Measurements from ENCODE around the gene TTLL6.

The TTLL6 gene

DNA sequence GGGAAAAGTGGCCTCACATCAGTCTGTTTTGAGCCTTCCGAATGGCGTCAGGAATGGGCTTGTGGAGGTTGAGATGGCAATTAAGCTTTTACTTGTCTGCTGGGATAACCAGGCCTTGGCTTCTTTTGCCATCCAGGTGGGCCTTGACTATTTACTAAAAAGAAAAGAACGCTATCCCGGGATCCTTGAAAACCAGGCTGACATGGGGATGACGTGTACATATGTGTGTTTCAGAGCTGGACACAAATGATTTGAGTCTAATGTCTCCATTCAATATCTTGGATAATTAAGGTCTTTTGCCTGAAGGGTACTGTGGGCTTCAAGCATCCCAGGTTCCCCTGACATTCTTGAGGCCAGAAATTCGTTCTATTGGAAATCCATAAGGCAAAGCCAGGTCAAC is 55.9 kb downstream of the TTLL6 start:
- H3K4me3 ChIP-seq (replicated peaks in 1 of 2; ENCODE audit: low read depth in 2 of 2, low read length in 2 of 2): no peak overlapping the region
- no peak for TF ChIP-seq CTCF (IDR thresholded peaks at IDR 0.05; ENCODE audit: low read depth, low read length)
- DNase-seq (ENCODE audit: low read depth in 2 of 2): no peak

- TF ChIP-seq CTCF (IDR thresholded peaks at IDR 0.05; ENCODE audit: low read depth, low read length): no peak
- no peak for DNase-seq (ENCODE audit: low read depth in 2 of 2)
- no peak overlapping the region for H3K4me3 ChIP-seq (replicated peaks in 1 of 2; ENCODE audit: low read depth in 2 of 2, low read length in 2 of 2)
Measured at GRCh38 chr17:48760411-48760810, 56.6 kb downstream of the TTLL6 start.

DNA sequence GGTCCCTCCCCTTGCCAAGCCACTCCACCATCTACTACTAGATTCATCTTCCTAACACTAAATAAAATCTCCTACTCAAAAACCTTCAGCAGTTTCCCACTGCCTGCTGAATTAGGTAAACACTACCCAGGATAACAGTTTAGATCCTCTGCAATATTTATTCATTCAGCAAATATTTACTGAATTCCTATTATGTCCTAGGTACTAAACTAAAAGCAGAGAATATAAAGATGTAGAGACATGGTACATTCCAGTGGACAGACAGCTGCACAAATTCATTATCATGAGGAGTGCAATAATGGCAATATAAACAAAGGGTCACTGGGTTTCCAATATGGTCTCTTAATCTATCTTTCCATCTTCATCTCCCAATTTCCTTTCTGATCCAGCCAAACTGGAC is 57.7 kb downstream of the TTLL6 start:
- TF ChIP-seq CTCF (IDR thresholded peaks at IDR 0.05; ENCODE audit: low read depth, low read length): no peak
- no peak overlapping the region for H3K4me3 ChIP-seq (replicated peaks in 1 of 2; ENCODE audit: low read depth in 2 of 2, low read length in 2 of 2)
- no peak for DNase-seq (ENCODE audit: low read depth in 2 of 2)

- H3K4me3 ChIP-seq (replicated peaks in 1 of 2; ENCODE audit: low read depth in 2 of 2, low read length in 2 of 2): no peak overlapping the region
- TF ChIP-seq CTCF (IDR thresholded peaks at IDR 0.05; ENCODE audit: low read depth, low read length): no peak
- DNase-seq (ENCODE audit: low read depth in 2 of 2): no peak
Measured at GRCh38 chr17:48757524-48757961, 59.5 kb downstream of the TTLL6 start.

GRCh38 chr17:48756830-48757251 is 60.2 kb downstream of the TTLL6 start:
- DNase-seq (ENCODE audit: low read depth in 2 of 2): no peak
- no peak for TF ChIP-seq CTCF (IDR thresholded peaks at IDR 0.05; ENCODE audit: low read depth, low read length)
- no peak overlapping the region for H3K4me3 ChIP-seq (replicated peaks in 1 of 2; ENCODE audit: low read depth in 2 of 2, low read length in 2 of 2)

DNA sequence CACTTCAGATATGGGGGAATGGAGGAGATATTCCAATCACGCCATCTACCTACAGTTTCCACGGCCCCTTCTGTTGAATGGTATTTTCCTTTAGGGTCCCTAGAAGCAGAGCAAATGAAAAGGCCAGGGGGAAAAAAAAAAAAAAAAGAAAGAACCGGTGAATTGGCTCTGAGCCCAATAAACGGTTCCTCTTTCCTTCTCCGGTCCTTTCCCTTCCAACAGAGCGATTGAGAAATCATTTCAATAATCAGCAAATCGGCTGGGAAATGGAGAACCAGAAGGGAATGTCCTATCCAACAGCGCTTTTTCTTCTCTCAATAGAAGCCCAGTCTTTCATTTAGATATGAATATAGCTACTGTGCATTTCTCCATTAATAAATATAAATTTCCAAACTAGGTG is 61.7 kb downstream of the TTLL6 start:
- H3K4me3 ChIP-seq (replicated peaks in 1 of 2; ENCODE audit: low read depth in 2 of 2, low read length in 2 of 2): no peak overlapping the region
- TF ChIP-seq CTCF (IDR thresholded peaks at IDR 0.05; ENCODE audit: low read depth, low read length): no peak

GRCh38 chr17:48754500-48755261 is 62.3 kb downstream of the TTLL6 start:
- no peak overlapping the region for H3K4me3 ChIP-seq (replicated peaks in 1 of 2; ENCODE audit: low read depth in 2 of 2, low read length in 2 of 2)
- DNase-seq (ENCODE audit: low read depth in 2 of 2): no peak
- TF ChIP-seq CTCF (IDR thresholded peaks at IDR 0.05; ENCODE audit: low read depth, low read length): no peak

More for the DNA sequence above, 61.7 kb downstream of the TTLL6 start:
- DNase-seq (ENCODE audit: low read depth in 2 of 2): no peak

All from cardiac fibroblast (primary cell).